ENCODE results near the gene PLD2. TPM values are rescaled to one million over a fixed set of nuclear protein-coding genes. Genes with fewer than 3 reads are reported as not detected.
"Not testable (repeated sequence)": the region's sequence is repeated elsewhere in the genome, so short reads cannot be mapped to it uniquely, and the experiment has no call there.

Gene PLD2
- total RNA-seq, 1 experiment from 2014 or later, result 13.1 TPM

- DNase-seq (ENCODE audit: low read depth), result no peak
Measured at GRCh38 chr17:4856937-4857314, 50.0 kb downstream of the PLD2 start.

GRCh38 chr17:4857347-4857746, 50.4 kb downstream of the PLD2 start:
- not testable (repeated sequence) for DNase-seq (ENCODE audit: low read depth)

GRCh38 chr17:4858068-4858881, 51.3 kb downstream of the PLD2 start:
- peak; percentile 70 for DNase-seq (ENCODE audit: low read depth)

- peak; percentile 72 for DNase-seq (ENCODE audit: low read depth)
Measured at GRCh38 chr17:4858882-4859260, 51.9 kb downstream of the PLD2 start.

DNA sequence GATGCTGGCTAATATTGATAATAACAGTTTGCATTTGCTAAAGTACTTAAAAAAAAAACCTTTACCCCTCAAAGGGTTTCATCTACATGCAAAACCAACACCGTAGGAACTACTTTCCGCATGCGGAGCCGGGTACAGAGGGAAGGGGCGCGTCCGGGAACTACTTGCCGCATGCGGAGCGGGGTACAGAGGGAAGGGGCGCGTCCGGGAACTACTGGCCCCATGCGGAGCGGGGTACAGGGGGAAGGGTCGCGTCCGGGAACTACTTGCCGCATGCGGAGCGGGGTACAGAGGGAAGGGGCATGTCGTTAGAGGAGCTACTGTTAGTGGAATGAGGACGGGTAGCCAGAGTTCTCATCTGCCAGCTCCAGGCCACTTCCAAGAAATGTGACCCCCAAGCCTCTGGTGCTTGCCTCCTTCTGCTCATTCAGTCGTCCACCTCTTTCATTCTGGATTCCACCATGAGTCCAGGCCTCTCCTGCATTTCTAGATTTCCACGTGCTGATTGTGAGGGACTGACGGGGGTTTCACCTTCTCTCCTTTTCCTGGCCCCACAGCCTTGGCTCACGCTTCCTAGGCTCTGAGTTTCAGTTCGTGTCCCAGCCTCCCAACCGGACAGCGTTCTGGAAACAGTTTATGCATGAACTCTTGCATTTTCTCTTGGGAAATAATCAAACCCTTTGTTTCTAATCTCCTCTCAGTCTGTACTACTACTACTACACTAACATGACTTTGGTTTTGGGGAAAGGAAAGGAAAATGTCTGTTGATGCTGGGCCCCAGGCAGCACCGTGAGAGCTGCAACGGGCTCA, 53.1 kb downstream of the PLD2 start:
- no peak for DNase-seq (ENCODE audit: low read depth)

GRCh38 chr17:4860651-4861050, 53.7 kb downstream of the PLD2 start:
- no peak for DNase-seq (ENCODE audit: low read depth)

- no peak for DNase-seq (ENCODE audit: low read depth)
Measured at GRCh38 chr17:4861052-4861451, 54.1 kb downstream of the PLD2 start.

- no peak for DNase-seq (ENCODE audit: low read depth)
Measured at GRCh38 chr17:4862720-4863119, 55.8 kb downstream of the PLD2 start.

DNA sequence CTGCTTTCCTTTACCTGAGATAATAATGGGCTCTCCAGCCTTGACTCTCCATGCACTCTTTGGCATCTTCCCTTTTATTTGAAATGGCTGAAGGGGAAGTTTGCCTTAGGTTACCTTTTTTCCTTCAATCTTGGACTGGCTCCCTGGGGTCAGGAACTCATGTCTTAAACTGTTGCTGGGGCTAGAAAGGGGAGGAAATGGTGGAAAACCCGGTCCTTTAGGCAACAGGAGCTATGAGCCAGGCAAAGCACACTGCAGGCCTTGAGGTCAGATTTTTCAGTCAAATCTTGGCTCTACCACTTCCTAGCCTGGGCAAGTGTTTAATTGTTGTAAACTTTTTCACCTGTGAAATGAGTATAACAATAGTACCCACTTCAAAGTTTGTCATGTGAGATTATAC, 56.4 kb downstream of the PLD2 start:
- no peak for DNase-seq (ENCODE audit: low read depth)

DNA sequence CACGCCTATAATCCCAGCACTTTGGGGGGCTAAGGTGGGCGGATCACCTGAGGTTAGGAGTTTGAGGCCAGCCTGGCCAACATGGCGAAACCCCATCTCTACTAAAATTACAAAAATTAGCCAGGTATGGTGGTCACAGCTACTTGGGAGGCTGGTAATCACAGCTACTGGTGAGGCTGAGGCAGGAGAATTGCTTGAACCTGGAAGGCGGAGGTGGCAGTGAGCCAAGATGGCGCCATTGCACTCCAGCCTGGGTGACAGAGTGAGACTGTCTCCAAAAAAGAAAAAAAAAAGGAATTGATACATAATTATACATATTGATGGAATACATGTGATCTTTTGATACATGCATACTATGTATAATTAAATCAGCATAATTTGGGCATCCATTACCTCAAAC, 60.6 kb downstream of the PLD2 start:
- DNase-seq (ENCODE audit: low read depth), result not testable (repeated sequence)

DNA sequence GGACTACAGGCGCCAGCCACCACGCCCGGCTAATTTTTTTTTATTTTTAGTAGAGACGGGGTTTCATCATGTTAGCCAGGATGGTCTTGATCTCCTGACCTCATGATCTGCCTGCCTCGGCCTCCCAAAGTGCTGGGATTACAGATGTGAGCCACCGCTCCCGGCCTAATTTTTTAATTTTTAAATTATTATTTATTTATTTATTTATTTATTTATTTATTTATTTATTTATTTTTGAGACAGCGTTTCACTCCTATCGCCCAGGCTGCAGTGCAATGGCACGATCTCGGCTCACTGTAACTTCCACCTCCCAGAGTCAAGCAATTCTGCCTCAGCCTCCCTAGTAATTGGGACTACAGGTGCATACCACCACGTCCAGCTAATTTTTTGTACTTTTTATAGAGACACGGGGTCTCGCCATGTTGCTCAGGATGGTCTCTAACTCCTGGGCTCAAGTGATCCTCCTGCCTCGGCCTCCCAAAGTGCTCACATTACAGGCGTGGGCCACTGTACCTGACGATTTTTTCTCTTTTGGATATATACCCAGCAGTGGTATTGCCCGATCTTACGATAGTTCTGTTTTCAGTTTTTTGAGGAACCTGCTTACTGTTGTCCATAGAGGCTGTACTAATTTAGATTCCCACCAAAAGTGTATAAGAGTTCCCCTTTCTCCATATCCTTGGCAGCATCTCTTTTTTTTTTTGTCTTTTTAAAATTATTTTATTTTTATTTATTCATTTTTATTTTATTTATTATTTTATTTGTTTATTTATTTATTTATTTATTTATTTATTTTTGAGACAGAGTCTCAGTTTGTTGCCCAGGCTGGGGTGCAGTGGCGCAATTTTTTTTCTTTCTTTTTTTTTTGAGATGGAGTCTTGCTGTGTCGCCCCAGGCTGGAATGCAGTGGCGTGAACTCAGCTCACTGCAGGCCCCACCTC, 62.4 kb downstream of the PLD2 start:
- DNase-seq (ENCODE audit: low read depth), result not testable (repeated sequence)

- DNase-seq (ENCODE audit: low read depth), result no peak
Measured at GRCh38 chr17:4870855-4871254, 63.9 kb downstream of the PLD2 start.

DNA sequence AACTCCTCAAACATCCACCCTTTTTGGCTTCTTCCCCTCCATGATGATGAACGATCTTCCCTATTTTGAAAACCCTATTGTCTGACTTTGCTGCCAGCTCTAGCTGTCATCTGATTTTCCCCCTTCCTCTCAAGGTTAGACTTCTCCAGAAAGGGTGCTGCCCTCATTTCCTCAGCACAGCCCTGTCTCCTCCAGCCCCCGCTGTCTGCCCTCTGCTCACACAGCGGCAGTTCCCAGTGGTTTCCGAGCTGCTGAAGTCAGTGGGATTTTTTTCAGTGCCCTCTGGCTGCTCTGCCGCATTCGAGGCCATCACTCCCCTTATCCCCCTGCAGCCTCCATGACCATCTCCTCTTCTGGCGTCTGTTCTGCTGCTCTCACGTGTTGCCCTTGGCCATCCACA, 65.8 kb downstream of the PLD2 start:
- DNase-seq (ENCODE audit: low read depth), result no peak

Other genes starting within 250 kb of the PLD2 start
- gene GGT6, start 246.6 kb upstream of the PLD2 start, total RNA-seq (2014; rRNA removed; shearing (Covaris generic)), result not detected in 2 replicates
- gene SMTNL2, start 222.6 kb upstream of the PLD2 start, total RNA-seq (2014; rRNA removed; shearing (Covaris generic)), result not detected in 2 replicates
- gene ALOX15, start 165.5 kb upstream of the PLD2 start, total RNA-seq (2014; rRNA removed; shearing (Covaris generic)), result not detected in 2 replicates
- 28.0 and 34.2 TPM in 2 replicates for gene PELP1, start 103.0 kb upstream of the PLD2 start, total RNA-seq (2014; rRNA removed; shearing (Covaris generic))
- 22.1 and 27.4 TPM in 2 replicates for gene ARRB2, start 96.5 kb upstream of the PLD2 start, total RNA-seq (2014; rRNA removed; shearing (Covaris generic))
- gene MED11, start 75.7 kb upstream of the PLD2 start, total RNA-seq (2014; rRNA removed; shearing (Covaris generic)), result 28.9 and 35.8 TPM in 2 replicates
- not detected in 2 replicates for gene ZMYND15, start 67.3 kb upstream of the PLD2 start, total RNA-seq (2014; rRNA removed; shearing (Covaris generic))
- gene CXCL16, start 67.2 kb upstream of the PLD2 start, total RNA-seq (2014; rRNA removed; shearing (Covaris generic)), result 0.40 and 1.0 TPM in 2 replicates
- gene TM4SF5, start 35.3 kb upstream of the PLD2 start, total RNA-seq (2014; rRNA removed; shearing (Covaris generic)), result not detected in 2 replicates
- gene VMO1, start 20.8 kb upstream of the PLD2 start, total RNA-seq (2014; rRNA removed; shearing (Covaris generic)), result not detected in 2 replicates
- not detected in 2 replicates for gene GLTPD2, start 18.2 kb upstream of the PLD2 start, total RNA-seq (2014; rRNA removed; shearing (Covaris generic))
- gene PSMB6, start 11.0 kb upstream of the PLD2 start, total RNA-seq (2014; rRNA removed; shearing (Covaris generic)), result 235 and 261 TPM in 2 replicates
- gene MINK1, start 26.2 kb downstream of the PLD2 start, total RNA-seq (2014; rRNA removed; shearing (Covaris generic)), result 27.1 and 28.7 TPM in 2 replicates
- gene C17orf107, start 92.4 kb downstream of the PLD2 start, total RNA-seq (2014; rRNA removed; shearing (Covaris generic)), result 0.07 and 0.48 TPM in 2 replicates
- not detected in 2 replicates for gene CHRNE, start 95.9 kb downstream of the PLD2 start, total RNA-seq (2014; rRNA removed; shearing (Covaris generic))
- gene GP1BA, start 125.1 kb downstream of the PLD2 start, total RNA-seq (2014; rRNA removed; shearing (Covaris generic)), result not detected in 2 replicates
- 103 and 112 TPM in 2 replicates for gene SLC25A11, start 132.9 kb downstream of the PLD2 start, total RNA-seq (2014; rRNA removed; shearing (Covaris generic))
- 70.0 and 95.7 TPM in 2 replicates for gene RNF167, start 133.1 kb downstream of the PLD2 start, total RNA-seq (2014; rRNA removed; shearing (Covaris generic))
- gene PFN1, start 141.4 kb downstream of the PLD2 start, total RNA-seq (2014; rRNA removed; shearing (Covaris generic)), result 1,934 and 2,529 TPM in 2 replicates
- 2.5 and 3.0 TPM in 2 replicates for gene ENO3, start 144.0 kb downstream of the PLD2 start, total RNA-seq (2014; rRNA removed; shearing (Covaris generic))
- 75.6 and 81.8 TPM in 2 replicates for gene SPAG7, start 160.7 kb downstream of the PLD2 start, total RNA-seq (2014; rRNA removed; shearing (Covaris generic))
- 7.6 and 14.3 TPM in 2 replicates for gene CAMTA2, start 180.5 kb downstream of the PLD2 start, total RNA-seq (2014; rRNA removed; shearing (Covaris generic))
- 0.08 TPM in 1 of 2 replicates, not detected in the other for gene INCA1, start 190.4 kb downstream of the PLD2 start, total RNA-seq (2014; rRNA removed; shearing (Covaris generic))
- gene KIF1C, start 190.8 kb downstream of the PLD2 start, total RNA-seq (2014; rRNA removed; shearing (Covaris generic)), result 64.3 and 67.6 TPM in 2 replicates
- not detected in 2 replicates for gene SLC52A1, start 228.3 kb downstream of the PLD2 start, total RNA-seq (2014; rRNA removed; shearing (Covaris generic))

Data from HT1080 (cell line).